ENCODE measurements around the gene NR1H3. TPM values are rescaled to one million over a fixed set of nuclear protein-coding genes. Genes with fewer than 3 reads are reported as not detected.
A peak's percentile ranks its signal among the peaks of the same experiment; 100 is the strongest.

The NR1H3 gene
- total and polyA plus RNA-seq, 4 donors, result 35.0 to 62.0 (median 57.0) TPM

- peak within 1 kb of the TSS; percentile 84 for H3K4me3 ChIP-seq
- H3K27ac ChIP-seq (ENCODE audit: low read depth in 1 of 2, low read length in 1 of 2), result peak within 1 kb of the TSS; percentile 90 to 96
- DNase-seq (peak; percentile 84 to 89 (median 87)), ATAC-seq (ENCODE audit: insufficient read depth, low FRiP score) (peak; percentile 93)
- no peaks in the 10 kb centered on the region for H3K27me3 ChIP-seq (ENCODE audit: control insufficient read depth in 3 of 3, insufficient read depth in 3 of 3, low read length in 2 of 3)
- H3K4me1 ChIP-seq (ENCODE audit: control insufficient read depth in 5 of 5, insufficient read depth in 5 of 5, low read length in 5 of 5), result peaks cover 7 to 32% (median 13%) of the 10 kb centered on the region in 5 donors
- H3K9ac ChIP-seq (ENCODE audit: insufficient read depth in 1 of 2, low read length in 2 of 2), result peak within 1 kb of the TSS in 1 of 2 donors; percentile 66
- no peak for TF ChIP-seq CTCF (IDR thresholded peaks at IDR 0.05; ENCODE audit: control extremely low read depth, extremely low read depth)
- H3K9me3 ChIP-seq (ENCODE audit: control insufficient read depth in 4 of 4, insufficient read depth in 3 of 4, low read length in 3 of 4), result no peaks in the 10 kb centered on the region
- 0 to 1% methylated on average over 53 to 57 of the region's 57 CpGs for WGBS, 2 donors
- H3K36me3 ChIP-seq (ENCODE audit: control insufficient read depth in 4 of 4, insufficient read depth in 4 of 4, low read length in 4 of 4), result peaks cover 0 to 5% (median 1%) of the 10 kb centered on the region in 4 donors
Observed at GRCh38 chr11:47269829-47270305, 12.1 kb downstream of the NR1H3 start, which contains the start of gene MADD. TSS of gene MADD (plus strand) at chr11:47270133.

GRCh38 chr11:47270331-47271271, 12.8 kb downstream of the NR1H3 start:
- DNase-seq (peak in 2 of 3 donors; percentile 30 to 45), ATAC-seq (ENCODE audit: insufficient read depth, low FRiP score) (no peak)
- Histone ChIP-seq H3K4me3 (peak overlapping the region; percentile 84), H3K36me3 (ENCODE audit: control insufficient read depth in 4 of 4, insufficient read depth in 4 of 4, low read length in 4 of 4) (peaks cover 0 to 10% (median 5%) of the 10 kb centered on the region in 4 donors), H3K4me1 (ENCODE audit: control insufficient read depth in 5 of 5, insufficient read depth in 5 of 5, low read length in 5 of 5) (peaks cover 7 to 32% (median 13%) of the 10 kb centered on the region in 5 donors), H3K27ac (ENCODE audit: low read depth in 1 of 2, low read length in 1 of 2) (peak overlapping the region; percentile 90 to 93), H3K9ac (ENCODE audit: insufficient read depth in 1 of 2, low read length in 2 of 2) (peak overlapping the region in 1 of 2 donors; percentile 66), H3K9me3 (ENCODE audit: control insufficient read depth in 4 of 4, insufficient read depth in 3 of 4, low read length in 3 of 4) (no peaks in the 10 kb centered on the region), H3K27me3 (ENCODE audit: control insufficient read depth in 3 of 3, insufficient read depth in 3 of 3, low read length in 2 of 3) (no peaks in the 10 kb centered on the region)
- TF ChIP-seq CTCF (IDR thresholded peaks at IDR 0.05; ENCODE audit: control extremely low read depth, extremely low read depth), result no peak
- WGBS, 2 donors, result 1% methylated on average over 29 to 34 of the region's 34 CpGs

- WGBS, 2 donors, result 30 to 36% methylated on average over 4 of the region's 4 CpGs
- Histone ChIP-seq H3K36me3 (ENCODE audit: control insufficient read depth in 4 of 4, insufficient read depth in 4 of 4, low read length in 4 of 4) (peaks cover 5 to 17% (median 11%) of the 10 kb centered on the region in 4 donors), H3K4me3 (no peak overlapping the region), H3K27me3 (ENCODE audit: control insufficient read depth in 3 of 3, insufficient read depth in 3 of 3, low read length in 2 of 3) (no peaks in the 10 kb centered on the region), H3K27ac (ENCODE audit: low read depth in 1 of 2, low read length in 1 of 2) (peak overlapping the region in 1 of 2 donors; percentile 46), H3K4me1 (ENCODE audit: control insufficient read depth in 5 of 5, insufficient read depth in 5 of 5, low read length in 5 of 5) (peaks cover 9 to 32% (median 13%) of the 10 kb centered on the region in 5 donors), H3K9me3 (ENCODE audit: control insufficient read depth in 4 of 4, insufficient read depth in 3 of 4, low read length in 3 of 4) (no peaks in the 10 kb centered on the region), H3K9ac (ENCODE audit: insufficient read depth in 1 of 2, low read length in 2 of 2) (peak overlapping the region in 1 of 2 donors; percentile 66)
- no peak for DNase-seq
- TF ChIP-seq CTCF (IDR thresholded peaks at IDR 0.05; ENCODE audit: control extremely low read depth, extremely low read depth), result no peak
- ATAC-seq (ENCODE audit: insufficient read depth, low FRiP score), result no peak
Observed at GRCh38 chr11:47271328-47271727, 13.5 kb downstream of the NR1H3 start.
